WTC11 (cell line): ENCODE data around the gene GABARAPL2. TPM values are rescaled to one million over a fixed set of nuclear protein-coding genes. Genes with fewer than 3 reads are reported as not detected.
"Not testable (repeated sequence)": the region's sequence is repeated elsewhere in the genome, so short reads cannot be mapped to it uniquely, and the experiment has no call there.

ENCODE experiments used
- ATAC-seq: fragments of 200-7000 bp; cut with Tn5 transposase; 2 replicates; pipeline ENCODE4 v1.10.0; 2021; ENCODE audit warnings: mild to moderate bottlenecking, moderate library complexity
- CTCF ChIA-PET: fragments of 300-600 bp; sonication (Branson Sonifier 250); formaldehyde crosslinking; loops from one replicate; lab custom pipeline; 2021; ENCODE audit warnings: antibody characterized with exemption; lab: Charles Lee
- POLR2A ChIA-PET: fragments of 350-600 bp; sonication (Branson Sonifier 250); formaldehyde crosslinking; loops from one replicate; lab custom pipeline; 2021; ENCODE audit warnings: antibody characterized with exemption; lab: Charles Lee
- DNase-seq: peaks from one replicate; pipeline ENCODE4 v3.0.0; 2021; ENCODE audit warnings: low spot score
- H3K27ac Mint-ChIP-seq: 2 replicates; pipeline ENCODE4 v1.8.0; 2021; ENCODE audit warnings: mixed read lengths
- H3K27me3 Mint-ChIP-seq: 2 replicates; pipeline ENCODE4 v1.8.0; 2021; ENCODE audit warnings: low read depth, mild to moderate bottlenecking, moderate library complexity, mixed read lengths
- H3K36me3 Mint-ChIP-seq: 2 replicates; pipeline ENCODE4 v1.8.0; 2021; ENCODE audit warnings: mixed read lengths
- H3K4me1 Mint-ChIP-seq: 2 replicates; pipeline ENCODE4 v1.8.0; 2022; ENCODE audit warnings: mixed read lengths
- H3K4me3 Mint-ChIP-seq: 2 replicates; pipeline ENCODE4 v1.8.0; 2021; ENCODE audit warnings: mild to moderate bottlenecking, moderate library complexity, mixed read lengths
- H3K9me3 Mint-ChIP-seq: 2 replicates; pipeline ENCODE4 v1.8.0; 2021; ENCODE audit warnings: mixed read lengths
- ATF6 ChIP-seq: sonication (generic); formaldehyde crosslinking; IDR thresholded peaks from 2 replicates; pipeline ENCODE4 v1.8.1; 2023; ENCODE audit warnings: mild to moderate bottlenecking, missing genetic modification reagents
- ESRRA ChIP-seq: sonication (generic); formaldehyde crosslinking; IDR thresholded peaks from 2 replicates; pipeline ENCODE4 v1.8.1; 2022; ENCODE audit warnings: mild to moderate bottlenecking, missing genetic modification reagents, borderline replicate concordance
- FOXP4 ChIP-seq: sonication (generic); formaldehyde crosslinking; IDR thresholded peaks from 2 replicates; pipeline ENCODE4 v1.8.0; 2022; ENCODE audit warnings: mild to moderate bottlenecking, missing genetic modification reagents
- GRHL2 ChIP-seq: fragments of 250-450 bp; sonication (Bioruptor Pico); IDR thresholded peaks from 2 replicates; pipeline ENCODE4 v1.8.0; 2022; ENCODE audit warnings: mild to moderate bottlenecking, moderate library complexity; ENCODE audit not compliant: insufficient replicate concordance, severe bottlenecking
- IRF1 ChIP-seq: sonication (generic); formaldehyde crosslinking; IDR thresholded peaks from 2 replicates; pipeline ENCODE4 v1.8.0; 2023; ENCODE audit warnings: missing genetic modification reagents
- NFATC4 ChIP-seq: fragments of 250-450 bp; sonication (Bioruptor Pico); IDR thresholded peaks from 2 replicates; pipeline ENCODE4 v1.9.0; 2021; ENCODE audit warnings: mild to moderate bottlenecking
- PRRX2 ChIP-seq: fragments of 250-450 bp; sonication (Bioruptor Pico); IDR thresholded peaks from 2 replicates; pipeline ENCODE4 v1.8.0; 2021; ENCODE audit warnings: mild to moderate bottlenecking
- SOX15 ChIP-seq: fragments of 250-450 bp; sonication (Bioruptor Pico); IDR thresholded peaks from 2 replicates; pipeline ENCODE4 v1.9.0; 2021; ENCODE audit warnings: mild to moderate bottlenecking
- ZNF138 ChIP-seq: sonication (generic); formaldehyde crosslinking; conservative IDR thresholded peaks from 2 replicates; pipeline ENCODE4 v1.8.1; 2022; ENCODE audit warnings: mild to moderate bottlenecking, moderate library complexity, missing genetic modification reagents
- ZNF232 ChIP-seq: sonication (generic); formaldehyde crosslinking; IDR thresholded peaks from 2 replicates; pipeline ENCODE4 v1.8.0; 2022; ENCODE audit warnings: mild to moderate bottlenecking, missing genetic modification reagents
- total RNA-seq: library from RNA; stranded (reverse); gene quantifications from 3 replicates; pipeline ENCODE4 v1.2.3, GENCODE V29; 2021
- TF ChIP-seq, protein P1 (sequence below): fragments of 250-450 bp; sonication (Bioruptor Pico); IDR thresholded peaks from 2 replicates; pipeline ENCODE4 v1.9.0; 2021; ENCODE audit warnings: mild to moderate bottlenecking, borderline replicate concordance
- TF ChIP-seq, protein P2 (sequence below): sonication (generic); formaldehyde crosslinking; conservative IDR thresholded peaks from 2 replicates; pipeline ENCODE4 v1.8.1; 2023; ENCODE audit warnings: mild to moderate bottlenecking, low read depth, missing genetic modification reagents, moderate library complexity
- TF ChIP-seq, protein P3 (sequence below): fragments of 250-450 bp; sonication (Bioruptor Pico); IDR thresholded peaks from 2 replicates; pipeline ENCODE4 v1.9.0; 2021; ENCODE audit warnings: mild to moderate bottlenecking
- TF ChIP-seq, protein P4 (sequence below): sonication (generic); formaldehyde crosslinking; IDR thresholded peaks from 2 replicates; pipeline ENCODE4 v1.8.1; 2023; ENCODE audit warnings: mild to moderate bottlenecking, missing genetic modification reagents, borderline replicate concordance

The GABARAPL2 gene
- total RNA-seq, 1 experiment from 2014 or later, result 60.8 TPM

DNA sequence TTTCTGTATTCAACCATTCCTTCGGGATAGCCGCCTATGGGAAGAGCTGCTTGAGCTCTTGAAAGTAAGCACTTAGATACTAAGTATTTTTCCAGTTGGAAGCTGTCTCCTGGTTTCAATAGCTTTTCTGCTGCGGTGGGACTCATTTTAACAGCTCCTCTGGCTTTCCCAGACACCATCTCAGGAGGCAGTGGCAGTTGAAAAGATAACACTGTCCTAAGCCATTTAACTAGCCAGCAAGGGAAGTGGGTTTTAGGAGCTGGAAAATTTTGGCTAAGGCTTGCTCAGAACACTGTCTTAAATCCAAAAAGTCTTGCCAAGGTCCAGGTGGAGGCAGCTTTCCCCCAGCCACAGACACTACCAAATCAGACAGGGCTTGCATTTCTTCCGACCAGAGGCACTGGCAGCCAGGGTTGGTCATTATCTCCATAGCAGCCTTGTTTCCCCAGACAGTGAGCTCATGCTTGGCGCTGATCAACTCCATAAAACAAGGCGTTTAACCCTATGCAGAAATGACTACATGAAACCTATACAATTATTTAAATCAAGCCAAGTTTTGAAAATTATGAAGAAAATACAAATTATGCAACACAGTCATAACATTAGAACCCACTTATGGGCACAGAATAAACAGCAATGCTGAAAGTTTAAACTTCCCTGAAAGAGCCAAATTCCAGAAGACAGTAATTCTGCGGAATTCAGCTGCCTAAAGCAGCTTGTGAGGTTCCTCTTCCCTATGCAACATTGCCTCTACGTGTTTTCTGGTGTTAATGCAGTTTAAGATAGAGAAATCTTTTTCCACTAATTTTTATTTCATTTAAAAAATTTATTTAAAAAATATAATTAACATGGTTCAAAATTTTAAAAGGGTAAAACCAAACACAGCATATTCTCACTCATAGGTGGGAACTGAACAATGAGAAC is 25.0 kb downstream of the GABARAPL2 start (continued):
- TF ChIP-seq, protein P1, sequence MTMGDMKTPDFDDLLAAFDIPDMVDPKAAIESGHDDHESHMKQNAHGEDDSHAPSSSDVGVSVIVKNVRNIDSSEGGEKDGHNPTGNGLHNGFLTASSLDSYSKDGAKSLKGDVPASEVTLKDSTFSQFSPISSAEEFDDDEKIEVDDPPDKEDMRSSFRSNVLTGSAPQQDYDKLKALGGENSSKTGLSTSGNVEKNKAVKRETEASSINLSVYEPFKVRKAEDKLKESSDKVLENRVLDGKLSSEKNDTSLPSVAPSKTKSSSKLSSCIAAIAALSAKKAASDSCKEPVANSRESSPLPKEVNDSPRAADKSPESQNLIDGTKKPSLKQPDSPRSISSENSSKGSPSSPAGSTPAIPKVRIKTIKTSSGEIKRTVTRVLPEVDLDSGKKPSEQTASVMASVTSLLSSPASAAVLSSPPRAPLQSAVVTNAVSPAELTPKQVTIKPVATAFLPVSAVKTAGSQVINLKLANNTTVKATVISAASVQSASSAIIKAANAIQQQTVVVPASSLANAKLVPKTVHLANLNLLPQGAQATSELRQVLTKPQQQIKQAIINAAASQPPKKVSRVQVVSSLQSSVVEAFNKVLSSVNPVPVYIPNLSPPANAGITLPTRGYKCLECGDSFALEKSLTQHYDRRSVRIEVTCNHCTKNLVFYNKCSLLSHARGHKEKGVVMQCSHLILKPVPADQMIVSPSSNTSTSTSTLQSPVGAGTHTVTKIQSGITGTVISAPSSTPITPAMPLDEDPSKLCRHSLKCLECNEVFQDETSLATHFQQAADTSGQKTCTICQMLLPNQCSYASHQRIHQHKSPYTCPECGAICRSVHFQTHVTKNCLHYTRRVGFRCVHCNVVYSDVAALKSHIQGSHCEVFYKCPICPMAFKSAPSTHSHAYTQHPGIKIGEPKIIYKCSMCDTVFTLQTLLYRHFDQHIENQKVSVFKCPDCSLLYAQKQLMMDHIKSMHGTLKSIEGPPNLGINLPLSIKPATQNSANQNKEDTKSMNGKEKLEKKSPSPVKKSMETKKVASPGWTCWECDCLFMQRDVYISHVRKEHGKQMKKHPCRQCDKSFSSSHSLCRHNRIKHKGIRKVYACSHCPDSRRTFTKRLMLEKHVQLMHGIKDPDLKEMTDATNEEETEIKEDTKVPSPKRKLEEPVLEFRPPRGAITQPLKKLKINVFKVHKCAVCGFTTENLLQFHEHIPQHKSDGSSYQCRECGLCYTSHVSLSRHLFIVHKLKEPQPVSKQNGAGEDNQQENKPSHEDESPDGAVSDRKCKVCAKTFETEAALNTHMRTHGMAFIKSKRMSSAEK, result no peak
- TF ChIP-seq, protein P2, sequence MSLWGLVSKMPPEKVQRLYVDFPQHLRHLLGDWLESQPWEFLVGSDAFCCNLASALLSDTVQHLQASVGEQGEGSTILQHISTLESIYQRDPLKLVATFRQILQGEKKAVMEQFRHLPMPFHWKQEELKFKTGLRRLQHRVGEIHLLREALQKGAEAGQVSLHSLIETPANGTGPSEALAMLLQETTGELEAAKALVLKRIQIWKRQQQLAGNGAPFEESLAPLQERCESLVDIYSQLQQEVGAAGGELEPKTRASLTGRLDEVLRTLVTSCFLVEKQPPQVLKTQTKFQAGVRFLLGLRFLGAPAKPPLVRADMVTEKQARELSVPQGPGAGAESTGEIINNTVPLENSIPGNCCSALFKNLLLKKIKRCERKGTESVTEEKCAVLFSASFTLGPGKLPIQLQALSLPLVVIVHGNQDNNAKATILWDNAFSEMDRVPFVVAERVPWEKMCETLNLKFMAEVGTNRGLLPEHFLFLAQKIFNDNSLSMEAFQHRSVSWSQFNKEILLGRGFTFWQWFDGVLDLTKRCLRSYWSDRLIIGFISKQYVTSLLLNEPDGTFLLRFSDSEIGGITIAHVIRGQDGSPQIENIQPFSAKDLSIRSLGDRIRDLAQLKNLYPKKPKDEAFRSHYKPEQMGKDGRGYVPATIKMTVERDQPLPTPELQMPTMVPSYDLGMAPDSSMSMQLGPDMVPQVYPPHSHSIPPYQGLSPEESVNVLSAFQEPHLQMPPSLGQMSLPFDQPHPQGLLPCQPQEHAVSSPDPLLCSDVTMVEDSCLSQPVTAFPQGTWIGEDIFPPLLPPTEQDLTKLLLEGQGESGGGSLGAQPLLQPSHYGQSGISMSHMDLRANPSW (CRISPR knock-in tag), result no peak
- no peak for TF ChIP-seq IRF1
- TF ChIP-seq ATF6 (CRISPR knock-in tag), result no peak
- TF ChIP-seq ESRRA (CRISPR knock-in tag), result no peak
- no peak for TF ChIP-seq PRRX2
- TF ChIP-seq, protein P3, sequence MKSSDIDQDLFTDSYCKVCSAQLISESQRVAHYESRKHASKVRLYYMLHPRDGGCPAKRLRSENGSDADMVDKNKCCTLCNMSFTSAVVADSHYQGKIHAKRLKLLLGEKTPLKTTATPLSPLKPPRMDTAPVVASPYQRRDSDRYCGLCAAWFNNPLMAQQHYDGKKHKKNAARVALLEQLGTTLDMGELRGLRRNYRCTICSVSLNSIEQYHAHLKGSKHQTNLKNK (CRISPR knock-in tag), result no peak
- TF ChIP-seq, all 79 proteins: peak for 0

- ATAC-seq, H3K36me3 Mint-ChIP-seq, DNase-seq, H3K4me3 Mint-ChIP-seq, POLR2A ChIA-PET, H3K27ac Mint-ChIP-seq, H3K27me3 Mint-ChIP-seq, H3K9me3 Mint-ChIP-seq: not testable (repeated sequence)
- CTCF ChIA-PET, result interaction anchor here (0.8 to 1.7 kb wide), 4 partner anchors 25 to 188 kb away, joined by 3 to 18 read pairs (median 6); partner anchors contain the start of gene GABARAPL2
- H3K4me1 Mint-ChIP-seq, result peaks cover 52% of the 10 kb centered on the region
These were observed 25.7 kb downstream of the GABARAPL2 start for GRCh38 chr16:75591927-75592326.

GRCh38 chr16:75593308-75593707 is 27.1 kb downstream of the GABARAPL2 start:
- ChIA-PET POLR2A (interaction anchor here (0.6 kb wide), 1 partner anchor 138 kb away, joined by 5 read pairs; no protein-coding TSS in a partner anchor), CTCF (interaction anchor here (0.5 to 1.0 kb wide), 3 partner anchors 30 to 78 kb away, joined by 3 to 4 read pairs (median 3); partner anchors contain the start of gene ADAT1)
- H3K36me3 Mint-ChIP-seq, result peaks cover 17% of the 10 kb centered on the region
- ATAC-seq, result no peak
- H3K4me3 Mint-ChIP-seq, result no peak overlapping the region; the same call in 1 of the 2 replicates
- peak overlapping the region; percentile 19; the same call in 1 of the 2 replicates for H3K27ac Mint-ChIP-seq
- no peak for DNase-seq
- no peaks in the 10 kb centered on the region for H3K27me3 Mint-ChIP-seq
- peaks cover 52% of the 10 kb centered on the region for H3K4me1 Mint-ChIP-seq
- peaks cover 10% of the 10 kb centered on the region for H3K9me3 Mint-ChIP-seq
- no peak for TF ChIP-seq GRHL2 (CRISPR knock-in tag)
- no peak for TF ChIP-seq ZNF138
- TF ChIP-seq, protein P4, sequence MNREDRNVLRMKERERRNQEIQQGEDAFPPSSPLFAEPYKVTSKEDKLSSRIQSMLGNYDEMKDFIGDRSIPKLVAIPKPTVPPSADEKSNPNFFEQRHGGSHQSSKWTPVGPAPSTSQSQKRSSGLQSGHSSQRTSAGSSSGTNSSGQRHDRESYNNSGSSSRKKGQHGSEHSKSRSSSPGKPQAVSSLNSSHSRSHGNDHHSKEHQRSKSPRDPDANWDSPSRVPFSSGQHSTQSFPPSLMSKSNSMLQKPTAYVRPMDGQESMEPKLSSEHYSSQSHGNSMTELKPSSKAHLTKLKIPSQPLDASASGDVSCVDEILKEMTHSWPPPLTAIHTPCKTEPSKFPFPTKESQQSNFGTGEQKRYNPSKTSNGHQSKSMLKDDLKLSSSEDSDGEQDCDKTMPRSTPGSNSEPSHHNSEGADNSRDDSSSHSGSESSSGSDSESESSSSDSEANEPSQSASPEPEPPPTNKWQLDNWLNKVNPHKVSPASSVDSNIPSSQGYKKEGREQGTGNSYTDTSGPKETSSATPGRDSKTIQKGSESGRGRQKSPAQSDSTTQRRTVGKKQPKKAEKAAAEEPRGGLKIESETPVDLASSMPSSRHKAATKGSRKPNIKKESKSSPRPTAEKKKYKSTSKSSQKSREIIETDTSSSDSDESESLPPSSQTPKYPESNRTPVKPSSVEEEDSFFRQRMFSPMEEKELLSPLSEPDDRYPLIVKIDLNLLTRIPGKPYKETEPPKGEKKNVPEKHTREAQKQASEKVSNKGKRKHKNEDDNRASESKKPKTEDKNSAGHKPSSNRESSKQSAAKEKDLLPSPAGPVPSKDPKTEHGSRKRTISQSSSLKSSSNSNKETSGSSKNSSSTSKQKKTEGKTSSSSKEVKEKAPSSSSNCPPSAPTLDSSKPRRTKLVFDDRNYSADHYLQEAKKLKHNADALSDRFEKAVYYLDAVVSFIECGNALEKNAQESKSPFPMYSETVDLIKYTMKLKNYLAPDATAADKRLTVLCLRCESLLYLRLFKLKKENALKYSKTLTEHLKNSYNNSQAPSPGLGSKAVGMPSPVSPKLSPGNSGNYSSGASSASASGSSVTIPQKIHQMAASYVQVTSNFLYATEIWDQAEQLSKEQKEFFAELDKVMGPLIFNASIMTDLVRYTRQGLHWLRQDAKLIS (CRISPR knock-in tag), result no peak
- no peak for TF ChIP-seq NFATC4 (CRISPR knock-in tag)
- no peak for TF ChIP-seq ZNF232 (CRISPR knock-in tag)
- TF ChIP-seq SOX15 (CRISPR knock-in tag), result no peak
- TF ChIP-seq FOXP4 (CRISPR knock-in tag), result no peak
